Tibial nerve (tissue), 4 donors: ENCODE results near the gene SH3GLB1. TPM values are rescaled to one million over a fixed set of nuclear protein-coding genes. Genes with fewer than 3 reads are reported as not detected.

Source experiments
- DNase-seq, 2 donors: peaks; one replicate each; pipeline ENCODE4 v3.0.0-alpha.2; 2019; ENCODE audit warnings: low spot score in 2 of 2
- H3K27ac ChIP-seq, 4 donors: fragments of 200-600 bp; sonication (generic) in 3 of 4; one replicate each; pipeline ENCODE4 v1.5.1; 2017 to 2019; ENCODE audit warnings: mild to moderate bottlenecking in 1 of 4
- H3K27me3 ChIP-seq, 2 donors: fragments of 200-600 bp; sonication (generic) in 1 of 2; one replicate each; pipeline versions ENCODE4 v1.5.1 to v1.6.0; 2017 to 2019
- H3K36me3 ChIP-seq, 3 donors: fragments of 200-600 bp; sonication (generic); one replicate each; pipeline ENCODE4 v1.5.1; 2018 to 2019
- H3K4me1 ChIP-seq, 4 donors: fragments of 200-600 bp; sonication (generic) in 3 of 4; one replicate each; pipeline ENCODE4 v1.5.1; 2017 to 2019
- H3K4me3 ChIP-seq, 4 donors: fragments of 200-600 bp; sonication (generic) in 3 of 4; one replicate each; pipeline ENCODE4 v1.5.1; 2017 to 2019; ENCODE audit warnings: mild to moderate bottlenecking in 1 of 4, moderate library complexity in 1 of 4
- H3K9me3 ChIP-seq, 4 donors: fragments of 200-600 bp; sonication (generic) in 3 of 4; one replicate each; pipeline ENCODE4 v1.5.1; 2017 to 2019
- EP300 ChIP-seq, 2 donors: sonication (generic); formaldehyde crosslinking; IDR thresholded peaks; one replicate each; pipeline ENCODE4 v1.6.1; 2017; ENCODE audit warnings: antibody characterized with exemption in 2 of 2, mild to moderate bottlenecking in 1 of 2
- POLR2A ChIP-seq, 2 donors: fragments of 450-650 bp; IDR thresholded peaks; one replicate each; pipeline ENCODE4 v1.6.1; 2017; ENCODE audit warnings: antibody characterized with exemption in 2 of 2, mild to moderate bottlenecking in 2 of 2, moderate library complexity in 2 of 2
- WGBS, 2 donors: methylation state at CpG; one replicate each; pipeline ENCODE4 v1.1.5; 2018; 5-methylcytosine and 5-hydroxymethylcytosine counted together
- total RNA-seq, 4 donors: library from RNA; depleted of rRNA; stranded (reverse); fragments of >200 nt; gene quantifications; one replicate each; pipeline ENCODE4 v1.1.0, GENCODE V29; 2016
- TF ChIP-seq, protein P1 (sequence below), 5 experiments: fragments of 200-600 bp in 3 of 5; fragments of 450-650 bp in 2 of 5; sonication (generic) in 3 of 5; IDR thresholded peaks; one replicate each; pipeline ENCODE4 v1.5.1; 2016 to 2019; ENCODE audit warnings: antibody characterized with exemption in 5 of 5, mild to moderate bottlenecking in 3 of 5, moderate library complexity in 2 of 5

Gene SH3GLB1
- total RNA-seq, 4 donors from 2014 or later, result 37.7 to 46.1 (median 40.1) TPM

DNA sequence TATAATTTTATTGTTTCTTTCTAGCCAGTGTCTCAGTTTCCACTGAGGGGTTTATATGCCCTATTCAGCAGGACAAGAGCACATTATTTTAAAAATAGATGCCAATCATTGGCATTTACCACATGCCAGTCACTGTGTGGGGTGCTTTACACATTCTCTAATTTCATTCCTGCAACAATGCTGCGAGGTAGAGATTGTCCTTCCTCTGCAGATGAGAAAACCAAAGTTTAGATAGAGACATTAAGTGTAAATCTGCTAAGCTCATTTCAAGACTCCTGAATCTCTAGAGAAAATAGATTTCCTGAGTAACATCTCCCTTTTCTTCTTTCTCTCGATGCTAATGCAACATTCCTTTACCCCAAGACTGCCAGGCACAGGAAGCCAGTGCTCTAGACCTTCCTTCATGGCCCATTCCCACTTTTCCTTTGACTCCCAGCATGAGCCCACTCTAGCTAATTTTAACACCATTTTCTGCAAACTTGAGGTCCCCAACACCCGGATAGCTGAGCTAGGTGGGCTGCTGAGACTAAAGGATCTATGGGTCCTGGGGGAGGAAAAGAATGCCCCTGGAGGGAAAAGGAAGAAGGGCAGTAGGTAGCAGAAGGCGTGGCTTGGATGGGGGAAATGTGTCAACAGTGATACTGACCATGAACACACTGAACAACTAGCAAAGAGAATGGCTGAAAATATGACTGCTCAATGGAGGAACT is 50.0 kb downstream of the SH3GLB1 start:
- H3K36me3 ChIP-seq, result no peaks in the 10 kb centered on the region
- H3K4me3 ChIP-seq, result no peak overlapping the region
- 59 to 63% methylated on average over 4 of the region's 4 CpGs for WGBS, 2 donors
- DNase-seq, result no peak
- no peak for TF ChIP-seq EP300 (IDR thresholded peaks at IDR 0.05)
- TF ChIP-seq, protein P1, sequence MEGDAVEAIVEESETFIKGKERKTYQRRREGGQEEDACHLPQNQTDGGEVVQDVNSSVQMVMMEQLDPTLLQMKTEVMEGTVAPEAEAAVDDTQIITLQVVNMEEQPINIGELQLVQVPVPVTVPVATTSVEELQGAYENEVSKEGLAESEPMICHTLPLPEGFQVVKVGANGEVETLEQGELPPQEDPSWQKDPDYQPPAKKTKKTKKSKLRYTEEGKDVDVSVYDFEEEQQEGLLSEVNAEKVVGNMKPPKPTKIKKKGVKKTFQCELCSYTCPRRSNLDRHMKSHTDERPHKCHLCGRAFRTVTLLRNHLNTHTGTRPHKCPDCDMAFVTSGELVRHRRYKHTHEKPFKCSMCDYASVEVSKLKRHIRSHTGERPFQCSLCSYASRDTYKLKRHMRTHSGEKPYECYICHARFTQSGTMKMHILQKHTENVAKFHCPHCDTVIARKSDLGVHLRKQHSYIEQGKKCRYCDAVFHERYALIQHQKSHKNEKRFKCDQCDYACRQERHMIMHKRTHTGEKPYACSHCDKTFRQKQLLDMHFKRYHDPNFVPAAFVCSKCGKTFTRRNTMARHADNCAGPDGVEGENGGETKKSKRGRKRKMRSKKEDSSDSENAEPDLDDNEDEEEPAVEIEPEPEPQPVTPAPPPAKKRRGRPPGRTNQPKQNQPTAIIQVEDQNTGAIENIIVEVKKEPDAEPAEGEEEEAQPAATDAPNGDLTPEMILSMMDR (IDR thresholded peaks at IDR 0.05), result no peak
- no peak for TF ChIP-seq POLR2A (IDR thresholded peaks at IDR 0.05)
- no peak overlapping the region for H3K27ac ChIP-seq
- peaks cover 0 to 5% (median 0%) of the 10 kb centered on the region in 4 donors for H3K9me3 ChIP-seq
- no peaks in the 10 kb centered on the region for H3K27me3 ChIP-seq
- no peaks in the 10 kb centered on the region for H3K4me1 ChIP-seq

DNA sequence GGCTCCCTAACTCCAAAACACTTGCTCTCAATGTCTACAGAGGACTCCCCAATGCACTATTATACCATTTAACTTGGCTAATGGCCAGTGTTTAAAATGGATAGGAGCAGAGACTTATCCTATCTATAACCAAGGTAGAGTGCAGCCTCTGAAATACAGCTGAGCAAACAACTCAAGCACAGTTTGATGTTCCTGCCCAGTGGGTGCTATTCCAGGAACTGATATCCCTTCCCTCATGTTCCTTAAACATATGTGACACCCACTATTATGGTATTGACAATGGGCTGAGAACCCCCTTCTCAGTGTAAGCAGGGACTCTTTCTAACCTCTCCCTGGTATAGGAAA is 51.7 kb downstream of the SH3GLB1 start:
- peaks cover 0 to 8% (median 0%) of the 10 kb centered on the region in 4 donors for H3K9me3 ChIP-seq
- H3K27ac ChIP-seq, result no peak overlapping the region
- no peaks in the 10 kb centered on the region for H3K36me3 ChIP-seq
- H3K4me3 ChIP-seq, result no peak overlapping the region
- H3K27me3 ChIP-seq, result no peaks in the 10 kb centered on the region
- H3K4me1 ChIP-seq, result no peaks in the 10 kb centered on the region
- no peak for DNase-seq
- TF ChIP-seq EP300 (IDR thresholded peaks at IDR 0.05), result no peak
- TF ChIP-seq, protein P1 (IDR thresholded peaks at IDR 0.05), result no peak
- TF ChIP-seq POLR2A (IDR thresholded peaks at IDR 0.05), result no peak

DNA sequence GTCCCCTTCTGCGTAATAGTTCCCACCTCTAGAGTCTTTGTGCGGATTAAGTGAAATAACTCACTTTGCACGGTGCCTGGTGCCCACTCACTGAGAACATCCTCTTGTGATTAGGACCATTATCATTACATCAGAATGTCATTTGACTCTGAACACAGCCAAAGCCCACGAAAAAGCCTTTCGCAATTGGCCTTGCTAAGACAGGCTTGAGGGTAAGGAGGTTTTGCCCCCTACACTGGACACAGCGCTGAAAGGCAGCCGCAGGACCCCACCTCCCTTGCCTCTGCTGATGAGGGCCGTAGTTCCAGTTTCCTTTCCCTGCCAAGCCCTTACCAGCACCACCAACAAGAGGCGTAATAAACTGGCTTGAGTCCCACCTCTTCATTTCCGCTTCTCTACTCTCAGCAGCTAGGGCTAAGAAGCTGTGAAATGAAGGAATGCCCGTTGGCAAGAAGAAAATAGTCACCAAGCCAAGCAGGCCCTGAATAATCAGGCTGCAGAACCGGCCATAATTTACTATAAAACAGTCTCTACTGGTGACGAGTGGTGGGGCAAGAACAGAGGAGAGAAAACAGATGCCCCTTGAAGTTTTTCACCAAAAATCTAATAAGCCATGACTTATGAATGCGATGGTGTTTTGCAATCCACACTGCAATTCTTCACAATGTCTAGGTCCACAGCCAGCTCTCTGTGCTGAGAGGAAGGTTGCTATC is 53.1 kb downstream of the SH3GLB1 start:
- no peak for TF ChIP-seq EP300 (IDR thresholded peaks at IDR 0.05)
- TF ChIP-seq, protein P1 (IDR thresholded peaks at IDR 0.05), result no peak
- TF ChIP-seq POLR2A (IDR thresholded peaks at IDR 0.05), result no peak
- Histone ChIP-seq H3K27ac (no peak overlapping the region), H3K4me3 (no peak overlapping the region), H3K9me3 (peaks cover 0 to 8% (median 0%) of the 10 kb centered on the region in 4 donors), H3K4me1 (no peaks in the 10 kb centered on the region), H3K36me3 (no peaks in the 10 kb centered on the region), H3K27me3 (no peaks in the 10 kb centered on the region)
- DNase-seq, result no peak
- 80 to 84% methylated on average over 14 of the region's 14 CpGs for WGBS, 2 donors

DNA sequence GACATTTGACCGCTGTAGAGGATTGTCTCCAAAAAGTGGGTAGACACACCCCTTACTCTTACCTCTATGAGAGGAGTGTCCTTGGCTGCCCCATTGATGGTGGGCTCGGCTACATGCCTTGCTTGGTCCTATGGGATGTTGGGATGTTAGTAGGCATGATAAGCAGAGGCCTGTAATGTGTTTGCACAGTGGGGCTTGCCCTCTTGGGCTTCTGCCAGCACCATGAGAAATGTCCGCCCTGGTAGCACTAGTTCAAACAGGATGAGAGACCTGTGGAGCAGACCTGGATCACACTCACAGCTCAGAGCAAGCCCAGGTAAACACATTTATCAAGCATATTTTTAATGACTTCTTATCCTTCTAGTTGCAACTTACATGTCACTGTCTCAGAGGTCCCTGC is 54.2 kb downstream of the SH3GLB1 start:
- TF ChIP-seq, protein P1 (IDR thresholded peaks at IDR 0.05), result no peak
- TF ChIP-seq EP300 (IDR thresholded peaks at IDR 0.05) (no peak), POLR2A (IDR thresholded peaks at IDR 0.05) (no peak)
- no peaks in the 10 kb centered on the region for H3K36me3 ChIP-seq
- peaks cover 0 to 8% (median 0%) of the 10 kb centered on the region in 4 donors for H3K9me3 ChIP-seq
- H3K27ac ChIP-seq, result no peak overlapping the region
- H3K27me3 ChIP-seq, result no peaks in the 10 kb centered on the region
- 92 to 98% methylated on average over 3 of the region's 3 CpGs for WGBS, 2 donors
- H3K4me3 ChIP-seq, result no peak overlapping the region
- no peaks in the 10 kb centered on the region for H3K4me1 ChIP-seq
- DNase-seq, result no peak

DNA sequence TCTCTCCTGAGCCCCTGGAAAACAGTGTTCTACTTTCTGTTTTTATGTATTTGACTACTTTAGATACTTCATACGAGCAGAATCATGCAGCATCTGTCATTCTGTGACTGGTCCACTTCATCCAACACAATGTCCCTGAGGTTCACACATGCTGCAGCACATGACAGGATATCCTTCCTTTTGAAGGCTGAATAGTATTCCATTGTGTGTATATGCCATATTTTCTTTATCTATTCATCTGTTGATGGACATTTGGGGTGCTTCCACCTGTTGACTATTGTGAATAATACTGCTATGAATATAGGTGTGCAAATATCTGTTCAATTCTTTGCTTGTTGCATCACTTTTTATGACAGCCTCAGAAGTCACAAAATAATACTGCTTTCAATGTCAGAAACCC is 55.8 kb downstream of the SH3GLB1 start:
- no peaks in the 10 kb centered on the region for H3K4me1 ChIP-seq
- no peak for DNase-seq
- no peaks in the 10 kb centered on the region for H3K27me3 ChIP-seq
- 77 to 79% methylated on average over 1 of the region's 1 CpG for WGBS, 2 donors
- no peaks in the 10 kb centered on the region for H3K36me3 ChIP-seq
- H3K9me3 ChIP-seq, result peaks cover 0 to 8% (median 0%) of the 10 kb centered on the region in 4 donors
- no peak overlapping the region for H3K4me3 ChIP-seq
- H3K27ac ChIP-seq, result no peak overlapping the region
- TF ChIP-seq POLR2A (IDR thresholded peaks at IDR 0.05), result no peak
- TF ChIP-seq, protein P1 (IDR thresholded peaks at IDR 0.05), result no peak
- no peak for TF ChIP-seq EP300 (IDR thresholded peaks at IDR 0.05)
